ENCODE data around the gene AKT3.

The AKT3 gene

GRCh38 chr1:243549108-243549507 lies 300.9 kb downstream of the AKT3 start:
- H3K27ac ChIP-seq = no peak overlapping the region
- TF ChIP-seq CTCF (conservative IDR thresholded peaks at IDR 0.05) (no peak), ZFX (IDR thresholded peaks at IDR 0.05) (no peak)

- TF ChIP-seq CTCF (conservative IDR thresholded peaks at IDR 0.05) (no peak), ZFX (IDR thresholded peaks at IDR 0.05) (no peak)
- H3K27ac ChIP-seq = no peak overlapping the region
These were observed 301.5 kb downstream of the AKT3 start for GRCh38 chr1:243548516-243548915.

GRCh38 chr1:243547891-243548290 lies 302.2 kb downstream of the AKT3 start:
- H3K27ac ChIP-seq = no peak overlapping the region
- no peak for TF ChIP-seq CTCF (conservative IDR thresholded peaks at IDR 0.05)
- no peak for TF ChIP-seq ZFX (IDR thresholded peaks at IDR 0.05)

DNA sequence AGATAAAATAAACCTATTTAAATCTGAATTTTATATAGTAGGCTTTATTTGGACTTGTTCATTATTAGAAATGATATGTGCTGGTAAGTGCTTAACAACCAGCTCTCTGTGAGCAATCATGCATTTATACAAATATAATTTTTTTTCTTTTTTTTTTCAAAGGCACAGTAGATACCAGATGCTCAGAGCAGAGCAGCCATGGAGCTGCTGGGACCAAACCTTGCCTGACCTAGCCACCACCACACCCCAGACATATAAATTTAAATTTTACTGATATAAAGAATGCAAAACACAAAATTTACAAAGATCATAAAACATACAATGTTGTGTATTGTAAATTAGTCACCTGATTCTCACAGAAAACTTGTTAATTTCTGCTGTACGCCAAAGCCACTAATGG lies 303.6 kb downstream of the AKT3 start:
- H3K27ac ChIP-seq = no peak overlapping the region
- no peak for TF ChIP-seq ZFX (IDR thresholded peaks at IDR 0.05)
- no peak for TF ChIP-seq CTCF (conservative IDR thresholded peaks at IDR 0.05)

- TF ChIP-seq ZFX (IDR thresholded peaks at IDR 0.05) (no peak), CTCF (conservative IDR thresholded peaks at IDR 0.05) (no peak)
- no peak overlapping the region for H3K27ac ChIP-seq
These were observed 306.5 kb downstream of the AKT3 start for GRCh38 chr1:243543501-243543900.

GRCh38 chr1:243542739-243543415 lies 307.2 kb downstream of the AKT3 start:
- H3K27ac ChIP-seq = no peak overlapping the region
- TF ChIP-seq CTCF (conservative IDR thresholded peaks at IDR 0.05) (no peak; the same call in 1 of the 2 replicates), ZFX (IDR thresholded peaks at IDR 0.05) (no peak)

GRCh38 chr1:243539636-243540035 lies 310.4 kb downstream of the AKT3 start:
- no peak overlapping the region for H3K27ac ChIP-seq

More at GRCh38 chr1:243539636-243540035, 310.4 kb downstream of the AKT3 start:
- TF ChIP-seq CTCF (conservative IDR thresholded peaks at IDR 0.05) = no peak
- no peak for TF ChIP-seq ZFX (IDR thresholded peaks at IDR 0.05)

Measured in C4-2B (cell line).